Kidney epithelial cell (primary cell): Measurements from ENCODE around the gene RGMB. TPM values are rescaled to one million over a fixed set of nuclear protein-coding genes. Genes with fewer than 3 reads are reported as not detected.

Source experiments
- DNase-seq: peaks from one replicate; pipeline ENCODE4 v3.0.0-alpha.2; 2010; ENCODE audit warnings: low read depth
- H3K27me3 ChIP-seq: 2 replicates; pipeline ENCODE4 v1.6.0; 2011; ENCODE audit warnings: low read length; ENCODE audit not compliant: control insufficient read depth, insufficient read depth
- H3K36me3 ChIP-seq: 2 replicates; pipeline ENCODE4 v1.5.1; 2011; ENCODE audit warnings: low read length; ENCODE audit not compliant: control insufficient read depth, insufficient read depth
- H3K4me3 ChIP-seq: 2 replicates; pipeline ENCODE4 v1.5.1; 2011; ENCODE audit warnings: low read depth, mild to moderate bottlenecking, control low read depth, low read length
- CTCF ChIP-seq: IDR thresholded peaks from 2 replicates; pipeline ENCODE4 v1.5.1; 2011; ENCODE audit warnings: mild to moderate bottlenecking, moderate library complexity, low read length, control low read depth, inconsistent platforms; ENCODE audit not compliant: insufficient read depth, poor library complexity, severe bottlenecking
- total RNA-seq: library from RNA; depleted of rRNA; stranded (reverse); fragments of >200 nt; gene quantifications from 2 replicates; pipeline ENCODE4 v1.2.3, GENCODE V29; 2015

Gene RGMB
- total RNA-seq, 1 donor from 2014 or later: 21.6 TPM

GRCh38 chr5:98768160-98768959 is 5.1 kb upstream of the RGMB start:
- TF ChIP-seq CTCF: peak; percentile 98
- H3K4me3 ChIP-seq: peak overlapping the region; percentile 73
- no peak for DNase-seq
- no peaks in the 10 kb centered on the region for H3K36me3 ChIP-seq
- no peaks in the 10 kb centered on the region for H3K27me3 ChIP-seq

DNA sequence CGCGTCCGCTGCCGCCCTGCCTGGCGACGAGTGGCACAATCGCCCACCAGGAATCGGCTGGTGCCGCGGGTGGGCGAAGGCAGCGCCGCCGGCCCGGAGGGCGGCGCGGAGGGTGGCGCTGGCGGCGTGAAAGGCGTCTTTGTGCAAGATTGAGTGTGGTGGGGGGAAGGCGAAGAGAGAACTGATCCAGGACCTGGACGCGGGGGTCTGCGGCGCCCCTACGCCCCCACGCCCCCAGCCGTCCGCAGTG is 4.6 kb upstream of the RGMB start:
- Histone ChIP-seq H3K27me3 (no peaks in the 10 kb centered on the region), H3K4me3 (peak overlapping the region; percentile 73), H3K36me3 (no peaks in the 10 kb centered on the region)
- DNase-seq: no peak
- TF ChIP-seq CTCF: no peak

GRCh38 chr5:98769210-98769958 is 4.1 kb upstream of the RGMB start:
- Histone ChIP-seq H3K36me3 (no peaks in the 10 kb centered on the region), H3K4me3 (peak overlapping the region; percentile 73), H3K27me3 (no peaks in the 10 kb centered on the region)
- DNase-seq: no peak
- peak; percentile 88 for TF ChIP-seq CTCF

GRCh38 chr5:98769959-98770208 is 3.6 kb upstream of the RGMB start:
- no peak for DNase-seq
- no peak for TF ChIP-seq CTCF
- H3K27me3 ChIP-seq: no peaks in the 10 kb centered on the region

DNA sequence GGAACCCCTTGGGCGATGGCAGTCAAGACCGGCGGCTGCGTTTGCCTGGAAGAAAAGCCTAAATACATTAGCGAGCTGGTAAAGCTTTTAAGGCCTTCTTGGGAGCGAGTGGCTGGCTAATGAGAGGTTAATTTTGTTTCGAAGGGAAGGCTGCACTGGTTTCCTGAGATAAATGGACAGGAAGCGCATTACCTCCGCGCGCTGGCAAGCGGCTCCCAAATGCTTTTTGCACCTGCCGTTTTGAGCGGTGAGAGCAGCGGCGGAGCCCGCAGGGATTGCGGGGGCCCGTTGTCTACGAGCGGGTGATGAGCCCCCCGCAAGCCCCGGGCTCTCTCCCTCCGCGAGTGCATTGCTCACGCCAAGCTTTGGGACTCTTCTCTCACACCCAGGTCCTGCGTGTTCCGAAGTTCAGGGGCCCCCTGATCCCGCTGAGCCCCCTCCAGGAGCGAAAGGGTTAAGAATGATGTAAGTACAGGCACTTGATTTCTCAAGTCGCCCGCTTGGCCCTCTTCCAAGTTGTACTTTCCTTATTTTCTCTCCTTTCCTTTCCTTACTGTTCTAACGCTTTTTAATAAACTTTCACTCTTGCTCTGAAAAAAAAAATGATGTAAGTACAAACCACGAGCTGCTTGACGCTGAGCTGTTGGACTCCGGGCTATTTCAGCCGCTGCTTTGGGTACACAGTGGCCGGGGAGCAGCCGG is 3.1 kb upstream of the RGMB start:
- peak overlapping the region; percentile 73 for H3K4me3 ChIP-seq
- no peak for DNase-seq
- no peak for TF ChIP-seq CTCF

More at GRCh38 chr5:98769959-98770208, 3.6 kb upstream of the RGMB start:
- H3K36me3 ChIP-seq: no peaks in the 10 kb centered on the region
- H3K4me3 ChIP-seq: peak overlapping the region; percentile 73

More for the DNA sequence above, 3.1 kb upstream of the RGMB start:
- no peaks in the 10 kb centered on the region for H3K27me3 ChIP-seq
- no peaks in the 10 kb centered on the region for H3K36me3 ChIP-seq
